H1 (cell line): ENCODE measurements around the gene DAND5. TPM values are rescaled to one million over a fixed set of nuclear protein-coding genes. Genes with fewer than 3 reads are reported as not detected.

Source experiments
- CTCF ChIA-PET: fragments of 300-600 bp; sonication (Branson Sonifier 250); formaldehyde crosslinking; loops from one replicate; lab custom pipeline; 2021; ENCODE audit not compliant: partially characterized antibody; lab: Charles Lee
- POLR2A ChIA-PET: fragments of 300-600 bp; sonication (Branson Sonifier 250); formaldehyde crosslinking; loops from one replicate; lab custom pipeline; 2021; ENCODE audit warnings: inconsistent platforms; ENCODE audit not compliant: partially characterized antibody; lab: Charles Lee
- DNase-seq, 2 experiments: peaks; one replicate each; pipeline versions ENCODE4 v3.0.0 to v3.0.0-alpha.2; 2010 to 2022; ENCODE audit warnings: low spot score in 2 of 2, low read depth in 1 of 2, mixed read lengths in 1 of 2
- FAIRE-seq: peaks from 2 replicates; lab custom pipeline; 2011; peaks lifted over from hg19 to GRCh38; lab: Jason Lieb, UNC
- H2AFZ ChIP-seq: 2 replicates; pipeline ENCODE4 v1.8.1; 2012; ENCODE audit warnings: low read length, inconsistent platforms
- H2AK5ac ChIP-seq: 2 replicates; pipeline ENCODE4 v1.6.1; 2013; ENCODE audit warnings: low read depth, low read length
- H2BK120ac ChIP-seq: replicated peaks from 2 replicates; pipeline ENCODE3; 2013; ENCODE audit warnings: low read depth, low read length, inconsistent platforms
- H2BK12ac ChIP-seq: 2 replicates; pipeline ENCODE4 v1.6.1; 2013; ENCODE audit warnings: low read depth, low read length
- H2BK15ac ChIP-seq: 2 replicates; pipeline ENCODE4 v1.6.1; 2013; ENCODE audit warnings: low read length
- H2BK20ac ChIP-seq: 2 replicates; pipeline ENCODE4 v1.6.1; 2013; ENCODE audit warnings: low read length
- H2BK5ac ChIP-seq: 2 replicates; pipeline ENCODE4 v1.6.1; 2013; ENCODE audit warnings: low read depth, low read length
- H3K14ac ChIP-seq: 2 replicates; pipeline ENCODE4 v1.6.1; 2013; ENCODE audit warnings: inconsistent platforms; ENCODE audit not compliant: insufficient read length
- H3K18ac ChIP-seq: 2 replicates; pipeline ENCODE4 v1.6.1; 2013; ENCODE audit warnings: low read length; ENCODE audit errors: extremely low read depth
- H3K23ac ChIP-seq: 2 replicates; pipeline ENCODE4 v1.6.1; 2013; ENCODE audit warnings: inconsistent platforms; ENCODE audit not compliant: insufficient read length
- H3K23me2 ChIP-seq: 2 replicates; pipeline ENCODE4 v1.6.1; 2013; ENCODE audit warnings: low read depth, low read length
- H3K27ac ChIP-seq: 2 replicates; pipeline ENCODE4 v1.6.1; 2011; ENCODE audit warnings: low read depth, low read length, inconsistent platforms
- H3K27me3 ChIP-seq, 4 experiments: replicated peaks in 1 of 4; 1 replicate in 1 of 4; 2 replicates in 3 of 4; pipeline versions ENCODE4 v1.6.1 to v1.8.1; 2011 to 2013; ENCODE audit warnings: low read length in 3 of 4, mild to moderate bottlenecking in 3 of 4, inconsistent platforms in 2 of 4, mixed read lengths in 2 of 4, moderate library complexity in 1 of 4; ENCODE audit not compliant: control insufficient read depth in 3 of 4, insufficient read depth in 3 of 4; ENCODE audit errors: extremely low read depth in 1 of 4
- H3K36me3 ChIP-seq, 4 experiments: 2 replicates each; pipeline versions ENCODE4 v1.6.1 to v1.8.1; 2011 to 2013; ENCODE audit warnings: mild to moderate bottlenecking in 4 of 4, low read length in 3 of 4, moderate library complexity in 2 of 4, control low read depth in 1 of 4, inconsistent platforms in 1 of 4; ENCODE audit not compliant: insufficient read depth in 4 of 4, control insufficient read depth in 2 of 4
- H3K4ac ChIP-seq: replicated peaks from 2 replicates; pipeline ENCODE3; 2013; ENCODE audit warnings: low read length, low read depth, mixed read lengths, inconsistent platforms; ENCODE audit not compliant: insufficient read length
- H3K4me1 ChIP-seq, 4 experiments: replicated peaks in 1 of 4; 1 replicate in 1 of 4; 2 replicates in 3 of 4; pipeline versions ENCODE4 v1.6.1 to v1.8.1; 2011 to 2013; ENCODE audit warnings: low read length in 3 of 4, inconsistent platforms in 2 of 4, mixed read lengths in 1 of 4; ENCODE audit not compliant: insufficient read depth in 4 of 4, control insufficient read depth in 3 of 4
- H3K4me2 ChIP-seq, 2 experiments: 2 replicates each; pipeline versions ENCODE4 v1.6.1 to v1.8.1; 2011 to 2013; ENCODE audit warnings: low read depth in 2 of 2, low read length in 2 of 2, control low read depth in 1 of 2, inconsistent platforms in 1 of 2, mild to moderate bottlenecking in 1 of 2; ENCODE audit not compliant: insufficient read depth in 1 of 2
- H3K4me3 ChIP-seq, 4 experiments: fragments of 200-600, 300-600 bp in 1 of 4; sonication (generic), shearing (Covaris generic), sonication (Bioruptor Twin) in 1 of 4; 2 replicates each; pipeline versions ENCODE4 v1.5.1 to v1.8.1; 2011 to 2016; ENCODE audit warnings: low read length in 4 of 4, low read depth in 3 of 4, control low read depth in 2 of 4, inconsistent platforms in 2 of 4, mild to moderate bottlenecking in 2 of 4, mixed read lengths in 1 of 4, moderate library complexity in 1 of 4; ENCODE audit not compliant: insufficient read depth in 2 of 4; ENCODE audit errors: extremely low read depth in 1 of 4
- H3K56ac ChIP-seq: replicated peaks from 2 replicates; pipeline ENCODE3; 2013; ENCODE audit warnings: low read depth, mild to moderate bottlenecking, mixed read lengths, low read length, inconsistent platforms; ENCODE audit not compliant: insufficient read length
- H3K79me1 ChIP-seq: 2 replicates; pipeline ENCODE4 v1.6.1; 2013; ENCODE audit warnings: low read depth, low read length, control low read depth
- H3K79me2 ChIP-seq, 2 experiments: 2 replicates each; pipeline versions ENCODE4 v1.6.1 to v1.8.1; 2012 to 2013; ENCODE audit warnings: low read length in 2 of 2, mild to moderate bottlenecking in 2 of 2, inconsistent platforms in 1 of 2; ENCODE audit not compliant: insufficient read depth in 2 of 2, control insufficient read depth in 1 of 2
- H3K9ac ChIP-seq, 4 experiments: replicated peaks in 1 of 4; 1 replicate in 1 of 4; 2 replicates in 3 of 4; pipeline versions ENCODE4 v1.6.1 to v1.8.1; 2011 to 2013; ENCODE audit warnings: low read depth in 3 of 4, low read length in 3 of 4, control low read depth in 2 of 4, mild to moderate bottlenecking in 2 of 4, moderate library complexity in 2 of 4, inconsistent platforms in 1 of 4; ENCODE audit errors: extremely low read depth in 1 of 4
- H3K9me3 ChIP-seq, 2 experiments: 2 replicates each; pipeline versions ENCODE4 v1.6.1 to v1.8.1; 2012 to 2013; ENCODE audit warnings: mild to moderate bottlenecking in 2 of 2, moderate library complexity in 2 of 2, control low read depth in 1 of 2, inconsistent platforms in 1 of 2, low read depth in 1 of 2, low read length in 1 of 2, mixed read lengths in 1 of 2; ENCODE audit not compliant: insufficient read depth in 2 of 2
- H4K20me1 ChIP-seq, 2 experiments: replicated peaks in 1 of 2; 2 replicates each; pipeline versions ENCODE3 to v1.8.1; 2011 to 2013; ENCODE audit warnings: inconsistent platforms in 2 of 2, low read length in 2 of 2, mild to moderate bottlenecking in 1 of 2; ENCODE audit not compliant: insufficient read depth in 2 of 2, control insufficient read depth in 1 of 2
- H4K5ac ChIP-seq: 2 replicates; pipeline ENCODE4 v1.6.1; 2013; ENCODE audit warnings: low read length, low read depth, mixed read lengths, inconsistent platforms; ENCODE audit not compliant: insufficient read length
- H4K8ac ChIP-seq: 2 replicates; pipeline ENCODE4 v1.8.0; 2013; ENCODE audit warnings: mild to moderate bottlenecking, moderate library complexity, low read length, inconsistent platforms; ENCODE audit not compliant: insufficient read depth; ENCODE audit errors: extremely low read depth
- H4K91ac ChIP-seq: replicated peaks from 2 replicates; pipeline ENCODE3; 2013; ENCODE audit warnings: low read length, mixed read lengths, inconsistent platforms; ENCODE audit not compliant: insufficient read length
- CREB1 ChIP-seq: IDR thresholded peaks from 2 replicates; pipeline ENCODE4 v1.6.1; 2012; ENCODE audit warnings: inconsistent platforms
- CTBP2 ChIP-seq: IDR thresholded peaks from 2 replicates; pipeline ENCODE4 v1.7.0; 2011; ENCODE audit warnings: borderline replicate concordance, mild to moderate bottlenecking, moderate library complexity, mixed read lengths, low read length; ENCODE audit not compliant: insufficient read depth, insufficient read length
- EGR1 ChIP-seq: IDR thresholded peaks from 2 replicates; pipeline ENCODE4 v1.6.1; 2011; ENCODE audit warnings: low read depth, low read length, borderline replicate concordance
- FOSL1 ChIP-seq: IDR thresholded peaks from 2 replicates; pipeline ENCODE4 v1.6.1; 2011; ENCODE audit warnings: mild to moderate bottlenecking, low read depth, low read length, moderate library complexity; ENCODE audit not compliant: insufficient read depth
- RNF2 ChIP-seq: fragments of 200-900, 300-1000 bp; sonication (generic); IDR thresholded peaks from 2 replicates; pipeline ENCODE4 v1.7.1; 2016; ENCODE audit warnings: borderline replicate concordance, low read depth, mild to moderate bottlenecking, antibody characterized with exemption, low read length; ENCODE audit not compliant: poor library complexity, severe bottlenecking; ENCODE audit errors: missing control alignments
- SP2 ChIP-seq: IDR thresholded peaks from 2 replicates; pipeline ENCODE4 v1.6.1; 2012; ENCODE audit warnings: mild to moderate bottlenecking, low read length, inconsistent platforms
- TAF7 ChIP-seq: optimal IDR thresholded peaks from 2 replicates; pipeline ENCODE3; 2011; ENCODE audit warnings: low read depth, mild to moderate bottlenecking, inconsistent platforms, low read length, moderate library complexity, borderline replicate concordance
- TEAD4 ChIP-seq: IDR thresholded peaks from 2 replicates; pipeline ENCODE4 v1.6.1; 2012; ENCODE audit warnings: low read depth, low read length, inconsistent platforms, mixed read lengths
- YY1 ChIP-seq: IDR thresholded peaks from 2 replicates; pipeline ENCODE4 v1.6.1; 2011; ENCODE audit warnings: low read depth, mild to moderate bottlenecking, low read length
- WGBS, 2 experiments: shearing (Covaris generic) in 1 of 2; methylation state at CpG; one replicate each; pipeline versions ENCODE4 v1.1.6 to v1.1.7; 2013 to 2015; ENCODE audit warnings: low lambda C conversion rate in 2 of 2, mixed read lengths in 2 of 2, inconsistent platforms in 1 of 2, low coverage in 1 of 2, missing lambda C conversion rate in 1 of 2; ENCODE audit not compliant: insufficient replicate concordance in 2 of 2, insufficient coverage in 1 of 2, insufficient read length in 1 of 2; ENCODE audit errors: extremely low coverage in 1 of 2, missing lambda C conversion rate in 1 of 2; 5-methylcytosine and 5-hydroxymethylcytosine counted together
- polyA plus RNA-seq, 7 experiments: library from polyadenylated mRNA; depleted of rRNA in 3 of 7; stranded (reverse) in 5 of 7; unstranded in 2 of 7; fragments of >200 nt in 5 of 7; fragments of 200-250 nt in 2 of 7; gene quantifications; 1 replicate in 5 of 7; 2 replicates in 1 of 7; 4 replicates in 1 of 7; pipeline versions ENCODE4 v1.2.1 to v1.2.3, GENCODE V29; 2011 to 2013; ENCODE audit warnings: missing spikeins in 2 of 7, mixed read lengths in 2 of 7
- total RNA-seq: library from RNA; stranded (reverse); fragmentation: NEBNext Ultra II Directional; extraction: Animal tissue kit (Norgen Biotek cat#: 25700); gene quantifications from 2 replicates; pipeline ENCODE4 v1.2.1, GENCODE V29; 2021
- TF ChIP-seq, protein P1 (sequence below): IDR thresholded peaks from 2 replicates; pipeline ENCODE4 v1.6.1; 2012; ENCODE audit warnings: inconsistent platforms

The DAND5 gene
- total and polyA plus RNA-seq, 2 of the 8 experiments (the other 6 are each of a cell fraction or from before 2014, with no cell fraction given), result 0.14 to 0.17 TPM

DNA sequence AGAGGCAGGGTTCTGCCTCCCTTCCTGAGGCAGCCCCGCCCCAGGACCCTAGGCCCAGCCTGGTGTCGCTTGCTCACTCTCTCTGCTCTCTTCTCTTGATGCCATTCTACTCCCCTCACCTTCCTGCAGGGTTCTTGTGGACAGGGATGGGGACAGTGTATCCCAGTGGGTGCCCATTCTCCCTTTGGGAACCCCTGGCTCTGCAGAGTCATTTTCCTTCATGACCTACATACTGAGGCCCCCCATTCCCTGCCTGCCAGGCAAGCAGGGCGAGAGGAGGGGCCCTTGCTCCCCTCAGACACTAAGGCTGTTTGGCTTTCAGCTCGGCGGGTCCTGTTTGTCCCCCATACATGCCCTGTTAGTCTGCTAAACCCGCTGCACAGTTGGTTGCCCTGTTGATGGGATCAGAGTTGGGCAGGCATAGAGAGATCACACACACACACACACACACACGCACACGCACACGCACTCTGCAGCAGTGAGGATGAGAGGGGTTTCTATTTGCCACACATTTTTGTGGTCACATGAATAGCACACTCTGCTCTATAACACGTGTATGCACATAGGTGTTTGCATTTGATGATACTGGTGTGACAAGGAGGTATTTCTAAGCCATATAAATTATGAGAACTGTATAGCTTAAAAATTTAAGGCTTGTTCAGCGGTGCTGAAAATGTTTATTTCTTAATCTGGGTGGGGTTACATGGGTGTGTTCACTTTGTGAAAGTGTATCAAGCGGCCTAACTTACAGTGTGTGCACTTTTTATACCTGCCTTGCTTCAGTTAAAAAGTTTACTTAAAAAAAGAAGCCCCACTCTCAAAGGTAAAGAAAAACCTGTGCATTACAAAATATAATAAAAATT lies 46.2 kb downstream of the DAND5 start:
- no peak overlapping the region for H2BK120ac ChIP-seq
- H3K27me3 ChIP-seq, result peaks cover 81 to 98% (median 96%) of the 10 kb centered on the region in 4 experiments
- H3K14ac ChIP-seq, result no peak overlapping the region
- peaks cover 12 to 44% (median 26%) of the 10 kb centered on the region in 4 experiments for H3K4me1 ChIP-seq
- no peak overlapping the region for H4K91ac ChIP-seq
- no peak overlapping the region for H2BK5ac ChIP-seq
- H2BK15ac ChIP-seq, result peak overlapping the region; percentile 25
- H4K8ac ChIP-seq, result no peak overlapping the region
- H3K4ac ChIP-seq, result no peak overlapping the region
- H3K36me3 ChIP-seq, result peaks cover 0 to 5% (median 0%) of the 10 kb centered on the region in 4 experiments; a peak in 1 of 8 replicates
- no peak overlapping the region for H2AK5ac ChIP-seq
- no peak overlapping the region for H3K27ac ChIP-seq
- 8% methylated on average over 12 of the region's 12 CpGs; no CpG with 5 or more reads in 1 of the 2 experiments for WGBS, 2 experiments
- H2BK20ac ChIP-seq, result 0 out of 2 replicates have a peak overlapping the region, but pooled peaks have one; percentile 9
- H3K9ac ChIP-seq, result no peak overlapping the region
- no peak overlapping the region for H3K56ac ChIP-seq
- no peak overlapping the region for H2AFZ ChIP-seq
- H3K4me2 ChIP-seq, result peak overlapping the region in 1 of 2 experiments; percentile 44; a peak in 1 of 4 replicates
- 0 out of 2 replicates have a peak overlapping the region, but pooled peaks have one; percentile 29 for H2BK12ac ChIP-seq
- H3K23me2 ChIP-seq, result no peaks in the 10 kb centered on the region; the same call in 1 of the 2 replicates
- TF ChIP-seq EGR1, result peak; percentile 69; the same call in 1 of the 2 replicates
- TF ChIP-seq TAF7, result no peak
- peak; percentile 24 for TF ChIP-seq RNF2
- TF ChIP-seq FOSL1, result no peak
- TF ChIP-seq, protein P1, sequence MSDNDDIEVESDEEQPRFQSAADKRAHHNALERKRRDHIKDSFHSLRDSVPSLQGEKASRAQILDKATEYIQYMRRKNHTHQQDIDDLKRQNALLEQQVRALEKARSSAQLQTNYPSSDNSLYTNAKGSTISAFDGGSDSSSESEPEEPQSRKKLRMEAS, result 0 out of 2 replicates have a peak, but pooled peaks have one; percentile 13
- no peak for TF ChIP-seq TEAD4
- no peak for TF ChIP-seq SP2
- TF ChIP-seq CTBP2, result peak; percentile 63
- 0 out of 2 replicates have a peak, but pooled peaks have one; percentile 12 for TF ChIP-seq YY1
- no peak for TF ChIP-seq CREB1
- POLR2A ChIA-PET, result interaction anchor here (0.8 to 3.0 kb wide), 2 partner anchors 10 to 13 kb away, joined by 3 to 17 read pairs; no protein-coding TSS in a partner anchor
- H3K23ac ChIP-seq, result no peak overlapping the region
- FAIRE-seq (no peak), DNase-seq (peak in 1 of 2 experiments; percentile 65)
- no peak overlapping the region for H3K4me3 ChIP-seq
- H3K18ac ChIP-seq, result no peak overlapping the region; the same call in 1 of the 2 replicates
- peaks cover 0 to 8% of the 10 kb centered on the region in 2 experiments; a peak in 2 of 4 replicates for H3K9me3 ChIP-seq
- H4K20me1 ChIP-seq, result peaks cover 0 to 19% of the 10 kb centered on the region in 2 experiments
- H3K79me2 ChIP-seq, result no peaks in the 10 kb centered on the region
- H3K79me1 ChIP-seq, result no peaks in the 10 kb centered on the region
- no peak overlapping the region for H4K5ac ChIP-seq
- CTCF ChIA-PET, result interaction anchor here (0.6 to 7.7 kb wide), 11 partner anchors 9 to 85 kb away, joined by 3 to 82 read pairs (median 7); no protein-coding TSS in a partner anchor
